Measurements from ENCODE around the gene GAREM1.
"Not testable (repeated sequence)": the region's sequence is repeated elsewhere in the genome, so short reads cannot be mapped to it uniquely, and the experiment has no call there.

Gene GAREM1

DNA sequence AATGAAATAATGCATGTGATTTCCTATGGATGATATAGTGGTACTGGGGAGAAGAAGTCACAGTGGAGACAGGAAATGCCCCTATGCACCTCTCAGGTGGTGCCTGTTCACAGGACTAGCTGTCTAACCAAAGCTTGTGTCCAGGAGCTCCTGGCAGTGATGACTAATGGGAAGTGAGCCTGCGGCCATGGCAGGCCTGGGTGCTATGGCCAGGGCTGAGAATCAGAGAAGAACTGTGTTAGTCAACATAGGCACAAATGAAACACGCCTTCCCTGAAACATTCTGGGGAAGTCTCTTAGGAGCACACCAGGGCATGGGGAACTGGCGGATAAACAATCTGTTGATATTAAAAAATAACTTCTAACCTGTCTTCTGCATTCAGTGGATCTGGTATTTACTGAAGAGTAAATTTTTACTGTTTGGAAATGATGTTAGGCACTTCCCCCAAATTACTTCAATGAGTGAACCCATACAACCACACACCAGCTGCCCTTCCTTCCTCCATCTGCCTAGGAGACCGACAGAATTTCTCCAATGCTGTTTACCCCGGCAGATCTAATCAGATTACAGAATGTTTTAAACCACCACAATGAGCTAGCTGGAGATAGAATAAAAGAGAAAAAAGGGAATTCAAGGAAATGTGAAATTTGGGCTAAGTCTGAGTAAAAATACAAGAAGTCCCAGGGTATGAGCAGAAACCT is 213.4 kb downstream of the GAREM1 start:
- in situ Hi-C loops (cut with HindIII; ENCODE audit: low pct_unique_long_range_greater_than_20kb, low sequenced_read_pairs) = no loop called here
- TF ChIP-seq JUND (IDR thresholded peaks at IDR 0.05; ENCODE audit: low read depth) = no peak
- no peak for DNase-seq (ENCODE audit: low read depth in 1 of 2, low spot score in 1 of 2)

DNA sequence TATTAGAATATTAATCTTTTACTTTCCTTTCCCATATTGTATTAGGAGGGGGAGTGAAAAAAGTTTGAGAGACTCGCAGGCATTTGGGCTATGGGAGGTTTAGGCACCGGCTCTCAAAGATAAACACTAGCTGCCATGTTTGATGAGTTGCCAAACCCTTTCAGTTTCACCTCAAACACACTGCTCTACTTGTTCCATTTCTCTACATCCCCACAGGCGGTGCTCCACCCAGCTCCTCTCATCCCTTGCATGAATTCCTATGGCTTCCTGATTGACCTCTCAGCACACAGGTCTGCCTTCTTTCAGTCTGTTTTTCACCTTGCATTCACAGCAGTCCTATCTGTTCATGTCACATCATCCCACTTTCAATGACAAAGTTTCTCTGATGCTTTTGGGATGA is 215.1 kb downstream of the GAREM1 start:
- in situ Hi-C loops (cut with HindIII; ENCODE audit: low pct_unique_long_range_greater_than_20kb, low sequenced_read_pairs) = no loop called here
- no peak for DNase-seq (ENCODE audit: low read depth in 1 of 2, low spot score in 1 of 2)
- TF ChIP-seq JUND (IDR thresholded peaks at IDR 0.05; ENCODE audit: low read depth) = no peak

DNA sequence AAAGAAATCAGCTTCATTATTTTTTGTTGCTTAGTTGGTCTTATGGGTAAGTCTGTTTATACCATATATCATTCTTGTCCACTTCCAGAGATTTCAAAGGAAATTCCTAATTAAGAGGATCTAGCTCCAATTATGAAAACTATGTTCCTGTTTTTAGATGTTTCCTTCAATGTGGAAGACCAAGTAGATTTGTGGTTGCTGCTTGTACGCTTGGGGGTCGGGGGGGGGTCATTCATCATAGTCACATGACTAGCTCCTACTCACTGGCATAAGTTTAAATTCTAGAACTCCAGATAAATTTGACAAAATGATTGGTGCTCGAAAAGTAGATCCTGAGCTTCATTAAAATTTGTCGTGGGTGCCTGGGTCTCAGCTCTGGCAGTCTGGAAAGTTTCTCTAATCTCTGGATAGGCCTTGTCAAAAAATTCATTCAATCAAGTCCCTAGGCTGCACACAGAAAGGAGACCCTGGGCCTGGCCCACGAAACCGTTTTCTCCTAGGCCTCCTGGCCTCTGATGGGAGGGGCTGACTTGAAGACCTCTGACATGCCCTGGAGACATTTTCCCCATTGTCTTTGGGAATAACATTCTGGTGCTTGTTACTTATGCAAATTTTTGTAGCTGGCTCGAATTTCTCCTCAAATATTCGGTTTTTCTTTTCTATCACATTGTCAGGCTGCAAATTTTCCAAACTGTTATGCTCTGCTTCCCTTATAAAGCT is 218.4 kb downstream of the GAREM1 start:
- no peak for DNase-seq (ENCODE audit: low read depth in 1 of 2, low spot score in 1 of 2)
- TF ChIP-seq JUND (IDR thresholded peaks at IDR 0.05; ENCODE audit: low read depth) = no peak
- in situ Hi-C loops (cut with HindIII; ENCODE audit: low pct_unique_long_range_greater_than_20kb, low sequenced_read_pairs) = no loop called here

DNA sequence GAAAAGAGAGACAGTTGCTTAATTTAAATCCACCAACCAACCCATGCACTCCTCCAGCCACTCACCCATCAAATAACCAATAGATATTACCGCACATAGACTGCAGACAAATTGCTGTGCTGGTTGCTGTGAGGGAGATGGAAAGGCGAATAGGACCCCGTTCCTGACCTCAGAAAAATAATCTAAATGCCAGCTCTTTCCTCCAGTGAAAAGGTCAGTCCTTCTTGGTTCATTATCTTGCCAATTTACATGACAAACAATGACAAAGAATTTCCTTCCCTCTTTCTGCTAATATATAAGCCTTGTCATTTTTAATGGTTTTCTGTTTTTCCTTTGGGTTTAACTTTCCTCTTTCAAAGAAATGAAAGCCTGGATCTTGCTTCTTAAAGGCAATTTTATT is 219.2 kb downstream of the GAREM1 start:
- in situ Hi-C loops (cut with HindIII; ENCODE audit: low pct_unique_long_range_greater_than_20kb, low sequenced_read_pairs) = no loop called here
- no peak for TF ChIP-seq JUND (IDR thresholded peaks at IDR 0.05; ENCODE audit: low read depth)
- DNase-seq (ENCODE audit: low read depth in 1 of 2, low spot score in 1 of 2) = no peak

DNA sequence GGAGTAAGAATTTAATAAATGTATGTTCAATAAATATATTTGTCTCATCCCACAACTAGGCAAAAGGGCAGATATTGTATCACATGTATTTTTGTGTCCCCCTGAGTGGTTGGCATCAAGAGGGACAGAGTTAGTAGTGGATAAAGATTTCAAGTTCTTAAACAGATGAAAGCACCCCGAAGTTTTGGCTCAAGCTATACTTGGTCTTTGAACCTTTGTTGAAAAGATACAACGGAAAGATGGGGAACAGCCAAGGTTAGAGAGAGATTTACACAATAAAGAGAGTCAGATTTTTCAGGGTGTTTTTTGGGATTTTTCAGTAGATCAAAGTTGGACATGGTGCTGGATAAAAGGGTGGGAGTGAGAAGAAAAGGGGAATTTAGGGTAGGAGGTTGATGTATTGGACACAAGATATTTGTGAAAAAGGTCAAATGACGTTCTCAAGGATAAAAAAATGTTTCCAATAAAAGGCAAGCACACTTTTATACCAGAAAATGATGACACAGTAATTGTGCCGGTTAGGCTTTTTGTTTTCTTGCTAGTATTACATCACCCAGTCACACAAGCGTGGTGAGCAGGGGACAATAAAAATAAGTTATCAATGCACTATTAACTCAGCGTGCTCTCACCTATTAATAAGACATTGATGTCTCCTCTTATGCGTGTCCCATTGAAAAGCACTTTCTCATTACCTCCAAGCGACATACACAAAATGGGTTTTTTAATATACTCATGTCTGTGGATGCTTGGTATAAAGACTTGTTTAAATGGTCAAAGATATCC is 221.3 kb downstream of the GAREM1 start:
- no peak for TF ChIP-seq JUND (IDR thresholded peaks at IDR 0.05; ENCODE audit: low read depth)
- in situ Hi-C loops (cut with HindIII; ENCODE audit: low pct_unique_long_range_greater_than_20kb, low sequenced_read_pairs) = no loop called here
- DNase-seq (ENCODE audit: low read depth in 1 of 2, low spot score in 1 of 2) = no peak

DNA sequence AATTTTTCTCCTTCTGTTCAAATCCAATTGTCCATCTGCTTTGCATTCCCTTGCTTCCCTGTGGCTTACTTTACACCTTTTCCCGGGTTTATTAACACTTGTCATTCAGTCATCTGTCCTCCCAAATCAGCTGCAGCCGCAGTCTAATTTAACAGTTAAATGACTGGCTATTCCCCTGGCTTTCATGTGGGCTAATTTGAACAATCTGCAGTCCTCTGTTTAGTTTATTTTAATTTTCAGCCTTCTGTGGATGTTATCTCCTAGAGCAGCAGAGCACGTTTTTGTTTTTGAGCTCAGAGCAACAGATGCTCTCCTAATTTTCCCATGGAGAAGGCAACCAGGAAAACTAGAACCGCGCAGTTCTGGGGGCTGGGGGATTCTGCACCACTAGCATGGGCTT is 225.8 kb downstream of the GAREM1 start:
- no peak for DNase-seq (ENCODE audit: low read depth in 1 of 2, low spot score in 1 of 2)
- no peak for TF ChIP-seq JUND (IDR thresholded peaks at IDR 0.05; ENCODE audit: low read depth)
- in situ Hi-C loops (cut with HindIII; ENCODE audit: low pct_unique_long_range_greater_than_20kb, low sequenced_read_pairs) = no loop called here

DNA sequence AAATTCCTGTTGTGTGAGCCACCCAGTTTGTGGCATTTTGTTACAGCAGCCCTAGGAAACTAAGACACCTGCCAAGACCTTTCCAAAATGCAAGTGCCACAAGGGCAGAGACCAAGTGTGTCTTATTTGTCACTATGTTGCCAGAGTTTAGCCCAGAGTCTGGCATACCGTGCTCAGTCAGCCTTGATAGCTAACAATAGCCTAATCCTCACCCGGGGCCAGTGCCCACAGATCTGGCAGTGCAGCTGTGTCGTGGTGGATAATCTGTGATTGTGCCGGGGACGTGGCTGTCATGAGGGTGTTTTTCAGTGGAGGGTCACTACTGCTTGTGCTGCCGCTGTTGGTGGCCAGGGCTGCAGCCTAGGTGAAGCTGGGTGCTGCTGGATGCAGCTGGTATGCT is 227.3 kb downstream of the GAREM1 start:
- in situ Hi-C loops (cut with HindIII; ENCODE audit: low pct_unique_long_range_greater_than_20kb, low sequenced_read_pairs) = no loop called here
- DNase-seq (ENCODE audit: low read depth in 1 of 2, low spot score in 1 of 2) = no peak

DNA sequence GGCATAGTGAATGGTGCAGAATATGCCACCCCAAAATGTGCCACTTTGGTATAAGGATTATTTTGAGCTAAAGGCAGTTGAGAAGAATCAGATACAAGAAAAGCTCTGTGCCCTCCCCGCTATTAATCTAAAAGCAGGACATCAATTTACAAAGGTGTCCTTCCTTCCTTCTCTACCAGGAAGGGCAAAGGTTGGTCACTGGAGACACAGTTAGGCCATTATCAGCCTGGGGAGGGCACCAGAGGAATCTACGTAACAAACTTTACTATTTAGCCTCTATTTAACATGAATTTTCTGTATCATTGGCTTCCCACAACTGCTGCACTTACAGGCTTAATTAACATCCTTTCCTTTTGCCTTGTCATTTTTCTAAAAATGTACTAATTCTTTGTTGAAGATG is 228.3 kb downstream of the GAREM1 start:
- in situ Hi-C loops (cut with HindIII; ENCODE audit: low pct_unique_long_range_greater_than_20kb, low sequenced_read_pairs) = no loop called here

More for the DNA sequence above, 227.3 kb downstream of the GAREM1 start:
- no peak for TF ChIP-seq JUND (IDR thresholded peaks at IDR 0.05; ENCODE audit: low read depth)

DNA sequence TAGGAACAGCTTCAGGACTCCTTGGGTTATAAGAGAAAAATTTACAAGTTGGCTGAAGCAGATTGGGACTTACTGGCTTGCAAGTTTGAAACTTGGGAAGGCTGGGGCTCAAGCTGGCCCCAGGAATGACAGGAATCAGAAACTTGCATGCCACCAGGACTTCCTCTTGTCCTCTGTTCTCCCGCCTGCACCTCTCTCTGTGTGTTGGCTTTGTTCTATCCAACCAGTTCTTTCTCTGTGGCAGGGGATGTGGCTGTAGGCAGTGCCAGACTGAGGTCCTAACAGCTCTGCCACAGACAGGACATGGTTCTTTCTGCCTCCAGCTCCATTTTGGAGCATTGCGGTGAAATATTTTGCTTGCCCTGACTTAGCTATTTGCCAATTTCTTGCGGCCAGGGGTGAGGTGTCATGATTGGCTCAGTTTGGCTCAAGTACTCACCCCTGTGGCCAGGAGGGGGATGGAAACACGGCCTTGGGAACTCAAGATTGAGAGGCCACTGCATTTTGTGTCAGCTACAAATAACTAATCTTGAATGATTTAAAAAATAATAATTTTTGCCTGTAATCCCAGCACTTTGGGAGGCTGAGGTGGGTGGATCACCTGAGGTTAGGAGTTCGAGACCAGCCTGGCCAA is 231.9 kb downstream of the GAREM1 start:
- TF ChIP-seq JUND (IDR thresholded peaks at IDR 0.05; ENCODE audit: low read depth) = no peak
- in situ Hi-C loops (cut with HindIII; ENCODE audit: low pct_unique_long_range_greater_than_20kb, low sequenced_read_pairs) = no loop called here
- peak in 1 of 2 experiments; percentile 6 for DNase-seq (ENCODE audit: low read depth in 1 of 2, low spot score in 1 of 2)

More for the DNA sequence above, 228.3 kb downstream of the GAREM1 start:
- no peak for TF ChIP-seq JUND (IDR thresholded peaks at IDR 0.05; ENCODE audit: low read depth)
- DNase-seq (ENCODE audit: low read depth in 1 of 2, low spot score in 1 of 2) = no peak

DNA sequence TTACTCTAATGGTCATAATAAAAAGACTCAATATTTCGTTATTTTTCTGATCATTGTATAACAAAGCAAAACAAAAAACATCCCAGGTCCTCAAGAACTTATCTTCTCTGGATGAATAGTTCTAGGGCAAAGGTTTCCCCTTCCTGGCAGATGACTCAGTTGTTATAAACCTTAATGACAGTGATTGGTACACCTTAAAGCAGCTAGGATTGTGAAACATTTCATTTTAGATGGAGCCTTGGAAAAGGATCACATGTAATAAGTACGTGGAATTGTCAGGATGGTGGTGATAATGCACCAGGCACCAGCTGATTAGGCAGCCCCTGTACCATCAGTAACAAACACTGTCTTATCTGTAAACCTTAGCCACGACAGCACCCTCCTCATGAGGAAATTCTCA is 233.6 kb downstream of the GAREM1 start:
- in situ Hi-C loops (cut with HindIII; ENCODE audit: low pct_unique_long_range_greater_than_20kb, low sequenced_read_pairs) = no loop called here
- no peak for DNase-seq (ENCODE audit: low read depth in 1 of 2, low spot score in 1 of 2)
- TF ChIP-seq JUND (IDR thresholded peaks at IDR 0.05; ENCODE audit: low read depth) = no peak

DNA sequence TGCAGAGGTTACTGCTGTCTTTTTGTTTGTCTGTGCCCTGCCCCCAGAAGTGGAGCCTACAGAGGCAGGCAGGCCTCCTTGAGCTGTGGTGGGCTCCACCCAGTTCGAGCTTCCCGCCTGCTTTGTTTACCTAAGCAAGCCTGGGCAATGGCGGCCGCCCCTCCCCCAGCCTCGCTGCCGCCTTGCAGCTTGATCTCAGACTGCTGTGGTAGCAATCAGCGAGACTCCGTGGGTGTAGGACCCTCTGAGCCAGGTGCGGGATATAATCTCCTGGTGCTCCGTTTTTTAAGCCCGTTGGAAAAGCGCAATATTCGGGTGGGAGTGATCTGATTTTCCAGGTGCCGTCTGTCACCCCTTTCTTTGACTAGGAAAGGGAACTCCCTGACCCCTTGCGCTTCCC is 237.3 kb downstream of the GAREM1 start:
- DNase-seq (ENCODE audit: low read depth in 1 of 2, low spot score in 1 of 2); in situ Hi-C loops (cut with HindIII; ENCODE audit: low pct_unique_long_range_greater_than_20kb, low sequenced_read_pairs): not testable (repeated sequence)

DNA sequence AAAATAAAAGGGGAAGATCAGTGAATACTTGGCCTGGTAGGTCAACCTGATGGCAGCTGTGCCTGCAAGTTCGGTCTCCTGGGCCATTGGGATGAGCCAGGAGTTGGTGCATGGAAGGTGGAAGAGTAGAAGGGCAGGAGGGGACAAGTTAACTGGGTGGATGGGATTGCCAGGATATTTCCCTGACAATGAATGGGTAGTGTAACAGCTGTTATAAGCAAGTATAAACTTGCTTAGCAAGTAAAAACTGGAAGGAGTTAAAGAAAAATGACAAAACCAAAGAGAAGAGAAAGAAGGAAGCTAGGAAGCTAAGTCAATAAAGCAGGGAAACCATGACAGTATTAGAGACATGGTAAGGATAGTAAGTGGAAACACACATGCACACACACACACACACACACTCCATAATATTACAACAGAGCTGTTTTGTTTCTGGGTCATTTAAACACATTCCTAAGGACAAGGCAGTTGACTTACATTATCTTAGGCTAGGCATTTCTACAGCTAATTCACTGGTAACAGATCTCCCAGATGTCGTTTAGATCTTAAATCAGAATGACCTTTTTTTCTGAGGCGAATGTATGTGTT is 251.2 kb downstream of the GAREM1 start:
- in situ Hi-C loops (cut with HindIII; ENCODE audit: low pct_unique_long_range_greater_than_20kb, low sequenced_read_pairs) = no loop called here
- no peak for DNase-seq (ENCODE audit: low read depth in 1 of 2, low spot score in 1 of 2)
- TF ChIP-seq JUND (IDR thresholded peaks at IDR 0.05; ENCODE audit: low read depth) = no peak
